ENCODE data around the gene SMC1A. TPM values are rescaled to one million over a fixed set of nuclear protein-coding genes. Genes with fewer than 3 reads are reported as not detected.

Gene SMC1A
- total RNA-seq, 1 donor from 2014 or later = 40.0 TPM

DNA sequence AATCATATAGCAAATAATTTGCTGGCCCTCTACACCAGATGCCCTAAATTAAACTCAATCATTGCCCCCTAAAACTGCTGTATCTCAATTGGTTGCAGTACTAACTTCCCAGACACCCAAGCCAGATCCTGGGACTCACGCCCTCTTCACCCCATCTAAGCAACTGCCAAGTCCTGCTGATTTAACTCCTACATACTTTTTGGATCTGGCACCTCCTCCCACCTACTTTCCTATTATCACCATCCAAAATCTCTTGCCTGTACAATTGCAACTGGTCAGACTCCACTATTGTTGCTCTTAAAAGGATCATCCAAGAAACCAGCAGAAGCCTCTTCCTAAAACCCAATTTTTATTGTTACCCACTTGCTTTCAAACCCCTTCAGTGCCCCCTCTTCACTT, 16.4 kb upstream of the SMC1A start:
- H3K4me3 ChIP-seq (ENCODE audit: low read depth, low read length) = no peak overlapping the region
- no peak for DNase-seq (ENCODE audit: low read depth)
- TF ChIP-seq, protein P1, sequence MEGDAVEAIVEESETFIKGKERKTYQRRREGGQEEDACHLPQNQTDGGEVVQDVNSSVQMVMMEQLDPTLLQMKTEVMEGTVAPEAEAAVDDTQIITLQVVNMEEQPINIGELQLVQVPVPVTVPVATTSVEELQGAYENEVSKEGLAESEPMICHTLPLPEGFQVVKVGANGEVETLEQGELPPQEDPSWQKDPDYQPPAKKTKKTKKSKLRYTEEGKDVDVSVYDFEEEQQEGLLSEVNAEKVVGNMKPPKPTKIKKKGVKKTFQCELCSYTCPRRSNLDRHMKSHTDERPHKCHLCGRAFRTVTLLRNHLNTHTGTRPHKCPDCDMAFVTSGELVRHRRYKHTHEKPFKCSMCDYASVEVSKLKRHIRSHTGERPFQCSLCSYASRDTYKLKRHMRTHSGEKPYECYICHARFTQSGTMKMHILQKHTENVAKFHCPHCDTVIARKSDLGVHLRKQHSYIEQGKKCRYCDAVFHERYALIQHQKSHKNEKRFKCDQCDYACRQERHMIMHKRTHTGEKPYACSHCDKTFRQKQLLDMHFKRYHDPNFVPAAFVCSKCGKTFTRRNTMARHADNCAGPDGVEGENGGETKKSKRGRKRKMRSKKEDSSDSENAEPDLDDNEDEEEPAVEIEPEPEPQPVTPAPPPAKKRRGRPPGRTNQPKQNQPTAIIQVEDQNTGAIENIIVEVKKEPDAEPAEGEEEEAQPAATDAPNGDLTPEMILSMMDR (conservative IDR thresholded peaks at IDR 0.05; ENCODE audit: low read depth, low read length) = no peak

GRCh38 chrX:53438174-53438831, 15.8 kb upstream of the SMC1A start:
- H3K4me3 ChIP-seq (ENCODE audit: low read depth, low read length) = no peak overlapping the region

DNA sequence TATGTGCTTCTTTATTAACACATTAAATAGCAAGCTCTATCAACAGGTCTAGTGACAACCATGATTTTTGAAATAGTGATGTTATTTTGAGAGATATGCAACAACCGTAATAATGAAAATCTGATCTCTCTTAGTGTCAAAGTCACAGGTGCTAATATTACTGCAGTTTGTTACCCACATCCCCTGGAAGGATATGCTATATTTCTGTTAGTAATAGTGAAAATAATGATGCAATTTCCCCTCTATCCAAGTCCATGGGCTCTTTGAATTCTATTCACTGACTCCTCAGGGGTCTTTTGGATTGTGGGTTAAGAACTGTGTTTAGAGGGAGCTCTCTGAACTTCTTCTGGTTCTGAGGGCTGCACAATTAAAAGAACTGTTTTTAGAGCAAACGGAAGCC, 14.8 kb upstream of the SMC1A start:
- H3K4me3 ChIP-seq (ENCODE audit: low read depth, low read length) = no peak overlapping the region
- no peak for DNase-seq (ENCODE audit: low read depth)
- TF ChIP-seq, protein P1 (conservative IDR thresholded peaks at IDR 0.05; ENCODE audit: low read depth, low read length) = no peak

More at GRCh38 chrX:53438174-53438831, 15.8 kb upstream of the SMC1A start:
- DNase-seq (ENCODE audit: low read depth) = no peak
- TF ChIP-seq, protein P1 (conservative IDR thresholded peaks at IDR 0.05; ENCODE audit: low read depth, low read length) = no peak

DNA sequence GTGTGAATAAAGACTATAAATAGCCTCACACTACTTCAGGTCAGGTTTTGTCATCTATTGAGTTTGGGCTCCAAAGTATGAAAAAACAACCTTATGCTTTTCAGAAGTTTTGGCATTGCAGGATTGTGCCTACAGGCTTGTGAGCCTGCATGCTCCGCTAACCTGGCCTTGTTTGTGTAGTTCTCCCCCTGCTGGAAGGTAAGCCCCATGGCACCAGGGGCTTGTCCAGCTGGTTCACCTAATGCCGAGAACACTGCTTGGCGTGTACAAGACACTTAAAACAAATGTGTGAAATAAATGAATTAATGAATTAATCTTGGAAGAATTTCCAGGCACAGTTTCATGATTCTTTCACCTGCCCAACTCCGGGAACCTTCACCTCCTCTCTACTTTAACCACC, 13.5 kb upstream of the SMC1A start:
- H3K4me3 ChIP-seq (ENCODE audit: low read depth, low read length) = no peak overlapping the region
- TF ChIP-seq, protein P1 (conservative IDR thresholded peaks at IDR 0.05; ENCODE audit: low read depth, low read length) = peak; percentile 72
- no peak for DNase-seq (ENCODE audit: low read depth)

DNA sequence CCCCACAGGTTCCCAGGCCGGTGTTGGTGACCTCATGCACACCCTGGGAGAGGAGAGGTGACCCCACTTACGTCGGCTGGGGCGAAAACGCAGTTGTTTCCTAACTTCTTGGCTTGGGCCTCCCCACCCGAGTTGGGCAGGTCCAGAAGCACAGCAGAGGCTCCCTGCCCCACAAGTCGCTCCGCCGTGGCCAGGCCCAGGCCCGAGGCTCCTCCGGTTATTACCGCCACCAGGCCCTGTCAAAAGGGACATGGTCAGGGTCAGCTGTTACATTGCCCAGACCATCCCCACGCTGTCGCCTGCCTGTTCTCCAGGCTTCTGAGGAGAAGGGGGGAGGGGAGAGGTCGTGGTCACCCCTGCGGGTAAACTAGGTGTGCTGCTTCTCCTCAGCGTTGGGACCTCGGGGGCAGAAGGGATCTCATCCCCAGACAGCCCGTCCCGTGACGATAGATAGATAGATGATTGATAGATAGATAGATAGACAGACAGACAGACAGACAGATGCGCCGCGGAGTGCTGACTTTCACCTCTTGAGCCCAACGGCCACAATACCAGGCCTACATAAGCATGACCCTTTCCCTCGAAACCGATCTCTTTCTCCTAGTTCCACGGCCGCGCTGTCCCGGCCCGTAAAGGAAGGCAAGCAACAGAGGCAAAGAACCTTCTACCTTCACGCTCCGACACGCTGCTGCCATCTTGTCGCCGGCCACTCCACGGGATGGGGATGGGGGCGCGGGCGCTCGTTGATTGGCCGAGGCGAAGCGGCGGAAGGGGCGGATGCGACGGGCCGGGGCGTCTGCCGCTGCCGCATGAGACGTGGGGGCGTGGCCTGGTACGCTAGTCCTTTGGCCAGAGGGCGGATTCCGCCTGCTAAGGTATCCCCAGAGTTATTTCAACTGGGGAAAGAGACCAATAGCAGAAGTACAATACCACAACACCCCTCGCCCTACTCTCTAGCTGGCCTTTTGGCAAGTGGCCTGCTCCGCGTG, 11.5 kb upstream of the SMC1A start, which contains the start of gene HSD17B10:
Gene HSD17B10, minus strand, starts transcription at position 720 of the 989 bp plus-strand sequence. Its CDS starts 25 bp downstream, at position 695.
- no peak for DNase-seq (ENCODE audit: low read depth)
- TF ChIP-seq, protein P1 (conservative IDR thresholded peaks at IDR 0.05; ENCODE audit: low read depth, low read length) = no peak
- H3K4me3 ChIP-seq (ENCODE audit: low read depth, low read length) = peak within 1 kb of the TSS; percentile 85

GRCh38 chrX:53430231-53430630, 7.8 kb upstream of the SMC1A start:
- H3K4me3 ChIP-seq (ENCODE audit: low read depth, low read length) = no peak overlapping the region
- DNase-seq (ENCODE audit: low read depth) = no peak
- TF ChIP-seq, protein P1 (conservative IDR thresholded peaks at IDR 0.05; ENCODE audit: low read depth, low read length) = no peak

Measured in epithelial cell of proximal tubule (primary cell).